Activated CD8-positive, alpha-beta T cell treated with anti-CD3 and anti-CD28 coated beads, Interleukin-2, amount 10 ng/mL, durations not matched to agents 7 days and 5 days (primary cell): ENCODE data around the gene SSX3. TPM values are rescaled to one million over a fixed set of nuclear protein-coding genes. Genes with fewer than 3 reads are reported as not detected.

Source experiments
- total RNA-seq, 2 experiments: library from RNA; stranded (reverse); gene quantifications; one replicate each; pipeline ENCODE4 v1.2.3, GENCODE V29; 2021

The SSX3 gene
- total RNA-seq, 2 experiments from 2014 or later, result not detected

Other genes with a start within 250 kb of the SSX3 start
- not detected for gene SPACA5B, start 226.1 kb downstream of the SSX3 start, total RNA-seq
- gene SSX5, start 159.9 kb downstream of the SSX3 start, total RNA-seq, result not detected
- gene SSX1, start 101.3 kb downstream of the SSX3 start, total RNA-seq, result not detected
- not detected for gene SSX4, start 26.8 kb upstream of the SSX3 start, total RNA-seq
- gene SSX4B, start 55.3 kb upstream of the SSX3 start, total RNA-seq, result not detected
- gene SLC38A5, start 113.6 kb upstream of the SSX3 start, total RNA-seq, result 10 to 100 TPM; 86.0 to 88.0 TPM
- 10 to 100 TPM; 64.9 to 72.0 TPM for gene FTSJ1, start 119.5 kb upstream of the SSX3 start, total RNA-seq
- 10 to 100 TPM; 19.4 to 22.7 TPM for gene PORCN, start 152.3 kb upstream of the SSX3 start, total RNA-seq
- 100 to 1,000 TPM; 338 to 344 TPM for gene EBP, start 165.1 kb upstream of the SSX3 start, total RNA-seq
- 10 to 100 TPM; 16.2 to 16.7 TPM for gene TBC1D25, start 183.0 kb upstream of the SSX3 start, total RNA-seq
- 100 to 1,000 TPM; 266 to 278 TPM for gene RBM3, start 217.8 kb upstream of the SSX3 start, total RNA-seq
- 10 to 100 TPM; 37.6 to 43.7 TPM for gene WDR13, start 240.8 kb upstream of the SSX3 start, total RNA-seq